ENCODE results near the gene EPB41. TPM values are rescaled to one million over a fixed set of nuclear protein-coding genes. Genes with fewer than 3 reads are reported as not detected.
A peak's percentile ranks its signal among the peaks of the same experiment; 100 is the strongest.

EPB41 gene
- total and polyA plus RNA-seq, 9 of the 15 experiments (the other 6 are each of a cell fraction or from before 2014, with no cell fraction given), result 3.7 to 213 (median 141) TPM

GRCh38 chr1:28887835-28888682 lies 26.3 kb upstream of the EPB41 start:
- DNase-seq (ENCODE audit: extremely low read depth in 1 of 4, low spot score in 3 of 4) (peak; percentile 47 to 77 (median 55)), ATAC-seq (peak; percentile 13), FAIRE-seq (no peak)
- Histone ChIP-seq H3K4me1 (replicated peaks in 1 of 2; ENCODE audit: control insufficient read depth in 2 of 2, insufficient read depth in 2 of 2, low read length in 2 of 2) (peaks cover 57 to 77% of the 10 kb centered on the region in 2 experiments), H3K79me2 (ENCODE audit: control insufficient read depth, insufficient read depth, low read length) (peaks cover 71% of the 10 kb centered on the region), H4K20me1 (replicated peaks; ENCODE audit: control insufficient read depth, insufficient read depth, low read length) (peaks cover 21% of the 10 kb centered on the region; the same call in 1 of the 2 replicates), H3K4me2 (ENCODE audit: insufficient read depth, low read length) (peak overlapping the region; percentile 97), H3K27me3 (ENCODE audit: control insufficient read depth in 2 of 2, insufficient read depth in 2 of 2, low read length in 2 of 2) (no peaks in the 10 kb centered on the region), H3K36me3 (ENCODE audit: control insufficient read depth, insufficient read depth, low read length) (peaks cover 37% of the 10 kb centered on the region), H3K9ac (ENCODE audit: insufficient read depth in 1 of 2, low read depth in 2 of 2, low read length in 2 of 2) (peak overlapping the region; percentile 93 to 96), H3K27ac (ENCODE audit: extremely low read depth, low read depth, low read length) (peak overlapping the region; percentile 87), H2AFZ (ENCODE audit: low read depth, low read length) (peak overlapping the region; percentile 49; the same call in 1 of the 2 replicates), H3K9me3 (replicated peaks; ENCODE audit: control insufficient read depth, insufficient read depth, low read depth, low read length) (no peaks in the 10 kb centered on the region), H3K9me1 (ENCODE audit: control insufficient read depth, insufficient read depth, low read length) (peaks cover 13% of the 10 kb centered on the region), H3K4me3 (peak overlapping the region; percentile 81)
- CTCF ChIA-PET (ENCODE audit: low intra/inter-chr PET ratio), result interaction anchor here (0.9 kb wide), 1 partner anchor 145 kb away, joined by 3 read pairs; no protein-coding TSS in a partner anchor
- 18% methylated on average over 24 of the region's 24 CpGs for WGBS (ENCODE audit: insufficient coverage, low coverage, missing lambda C conversion rate)
- no TSS peak for BruUV-seq (replicated peaks)
- intact Hi-C loops (cut with micrococcal nuclease) (no loop called here), in situ Hi-C loops (cut with MboI) (no loop called here)
- POLR2A ChIA-PET, result interaction anchor here (0.6 to 2.7 kb wide), 10 partner anchors 15 to 1163 kb away, joined by 3 to 14 read pairs (median 3); partner anchors contain the start of gene RNU11
- TF ChIP-seq RBBP5 (IDR thresholded peaks at IDR 0.05; ENCODE audit: borderline replicate concordance, insufficient read depth, low read length, poor library complexity, severe bottlenecking) (peak; percentile 20), CSDE1 (IDR thresholded peaks at IDR 0.05) (no peak), NR4A1 (CRISPR knock-in tag; IDR thresholded peaks at IDR 0.05) (peak; percentile 60; the same call in 1 of the 2 replicates), NR4A1 (tag; IDR thresholded peaks at IDR 0.05) (no peak), VEZF1 (CRISPR knock-in tag; IDR thresholded peaks at IDR 0.05) (peak; percentile 83; the same call in 1 of the 2 replicates), GTF2B (IDR thresholded peaks at IDR 0.05; ENCODE audit: extremely low read depth, insufficient read length) (no peak), CBX1 (IDR thresholded peaks at IDR 0.05; ENCODE audit: low read depth) (no peak), POLR2A (conservative IDR thresholded peaks at IDR 0.05) (peak; percentile 47; the same call in 1 of the 2 replicates), CXXC5 (CRISPR knock-in tag; IDR thresholded peaks at IDR 0.05) (no peak), RFX1 (IDR thresholded peaks at IDR 0.05) (no peak), FOXA1 (IDR thresholded peaks at IDR 0.05; ENCODE audit: borderline replicate concordance) (no peak), ILF3 (IDR thresholded peaks at IDR 0.05; ENCODE audit: borderline replicate concordance) (no peak), HINFP (tag; conservative IDR thresholded peaks at IDR 0.05; ENCODE audit: low read depth) (no peak), ZNF408 (CRISPR knock-in tag; IDR thresholded peaks at IDR 0.05; ENCODE audit: low read depth) (no peak), SMAD3 (CRISPR knock-in tag; conservative IDR thresholded peaks at IDR 0.05) (no peak), ARHGAP35 (IDR thresholded peaks at IDR 0.05; ENCODE audit: partially characterized antibody) (no peak)
- TF ChIP-seq, protein P1, sequence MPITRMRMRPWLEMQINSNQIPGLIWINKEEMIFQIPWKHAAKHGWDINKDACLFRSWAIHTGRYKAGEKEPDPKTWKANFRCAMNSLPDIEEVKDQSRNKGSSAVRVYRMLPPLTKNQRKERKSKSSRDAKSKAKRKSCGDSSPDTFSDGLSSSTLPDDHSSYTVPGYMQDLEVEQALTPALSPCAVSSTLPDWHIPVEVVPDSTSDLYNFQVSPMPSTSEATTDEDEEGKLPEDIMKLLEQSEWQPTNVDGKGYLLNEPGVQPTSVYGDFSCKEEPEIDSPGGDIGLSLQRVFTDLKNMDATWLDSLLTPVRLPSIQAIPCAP (CRISPR knock-in tag; IDR thresholded peaks at IDR 0.05; ENCODE audit: borderline replicate concordance), result no peak
